ENCODE data around the gene WDR47. TPM values are rescaled to one million over a fixed set of nuclear protein-coding genes. Genes with fewer than 3 reads are reported as not detected.
"Not testable (repeated sequence)": the region's sequence is repeated elsewhere in the genome, so short reads cannot be mapped to it uniquely, and the experiment has no call there.

WDR47 gene
- total RNA-seq, 1 experiment from 2014 or later, result 6.4 TPM

- intact Hi-C loops (cut with micrococcal nuclease; ENCODE audit: unreplicated experiment), result no loop called here
- BruUV-seq (replicated peaks), result no TSS peak
Measured at GRCh38 chr1:109011335-109011734, 30.6 kb downstream of the WDR47 start.

GRCh38 chr1:108996622-108997021, 45.3 kb downstream of the WDR47 start:
- POLR2A ChIA-PET (ENCODE audit: unreplicated experiment); H3K9me3 ChIP-seq (ENCODE audit: insufficient read depth, low read depth); H3K27ac ChIP-seq; intact Hi-C loops (cut with micrococcal nuclease; ENCODE audit: unreplicated experiment); BruUV-seq (replicated peaks); H3K36me3 ChIP-seq (ENCODE audit: low read depth); H3K4me1 ChIP-seq (replicated peaks; ENCODE audit: insufficient read depth); H3K4me2 ChIP-seq; H3K9me2 ChIP-seq (ENCODE audit: insufficient read depth); H3F3A ChIP-seq (ENCODE audit: insufficient read depth, low read depth); H3K27me3 ChIP-seq (ENCODE audit: insufficient read depth, low read depth); H3K79me2 ChIP-seq (ENCODE audit: low read depth); H4K20me1 ChIP-seq (ENCODE audit: insufficient read depth); H2AFZ ChIP-seq; H3K4me3 ChIP-seq: not testable (repeated sequence)
- DNase-seq, result peak in 1 of 2 experiments; percentile 40
- CTCF ChIA-PET, result interaction anchor here (0.7 kb wide), 1 partner anchor 503 kb away, joined by 13 read pairs; no protein-coding TSS in a partner anchor

More at GRCh38 chr1:109011335-109011734, 30.6 kb downstream of the WDR47 start:
- ChIA-PET POLR2A (ENCODE audit: unreplicated experiment) (no interaction called here), CTCF (interaction anchor here (0.6 to 0.7 kb wide), 2 partner anchors 8 to 92 kb away, joined by 3 to 5 read pairs; no protein-coding TSS in a partner anchor)
- Histone ChIP-seq H3K9me3 (ENCODE audit: insufficient read depth, low read depth) (no peaks in the 10 kb centered on the region), H2AFZ (no peak overlapping the region), H3K36me3 (ENCODE audit: low read depth) (no peaks in the 10 kb centered on the region; the same call in 1 of the 2 replicates), H3K79me2 (ENCODE audit: low read depth) (no peaks in the 10 kb centered on the region), H3K4me3 (no peak overlapping the region), H3F3A (ENCODE audit: insufficient read depth, low read depth) (no peaks in the 10 kb centered on the region; the same call in 1 of the 2 replicates), H3K27ac (no peak overlapping the region), H3K4me2 (no peak overlapping the region), H3K4me1 (replicated peaks; ENCODE audit: insufficient read depth) (no peaks in the 10 kb centered on the region), H3K9me2 (ENCODE audit: insufficient read depth) (no peaks in the 10 kb centered on the region), H3K27me3 (ENCODE audit: insufficient read depth, low read depth) (no peaks in the 10 kb centered on the region), H4K20me1 (ENCODE audit: insufficient read depth) (no peaks in the 10 kb centered on the region)
- no peak for TF ChIP-seq EZH2 (IDR thresholded peaks at IDR 0.05; ENCODE audit: low read depth)
- no peak for DNase-seq

- H3K9me3 ChIP-seq (ENCODE audit: insufficient read depth, low read depth), result no peaks in the 10 kb centered on the region
- intact Hi-C loops (cut with micrococcal nuclease; ENCODE audit: unreplicated experiment), result no loop called here
- POLR2A ChIA-PET (ENCODE audit: unreplicated experiment), result no interaction called here
- H3K27ac ChIP-seq, result no peak overlapping the region
- H3K27me3 ChIP-seq (ENCODE audit: insufficient read depth, low read depth), result no peaks in the 10 kb centered on the region
- BruUV-seq (replicated peaks), result no TSS peak
- no peaks in the 10 kb centered on the region for H3K9me2 ChIP-seq (ENCODE audit: insufficient read depth)
- H2AFZ ChIP-seq, result no peak overlapping the region
- H3K4me1 ChIP-seq (replicated peaks; ENCODE audit: insufficient read depth), result no peaks in the 10 kb centered on the region
- CTCF ChIA-PET, result interaction anchor here (0.7 kb wide), 1 partner anchor 188 kb away, joined by 4 read pairs; no protein-coding TSS in a partner anchor
- peak in 1 of 2 experiments; percentile 26 for DNase-seq
- H3K4me2 ChIP-seq, result no peak overlapping the region
- H3K79me2 ChIP-seq (ENCODE audit: low read depth), result no peaks in the 10 kb centered on the region
- TF ChIP-seq CTCF (conservative IDR thresholded peaks at IDR 0.05) (no peak), EZH2 (IDR thresholded peaks at IDR 0.05; ENCODE audit: low read depth) (no peak)
- H4K20me1 ChIP-seq (ENCODE audit: insufficient read depth), result no peaks in the 10 kb centered on the region
- no peaks in the 10 kb centered on the region for H3K36me3 ChIP-seq (ENCODE audit: low read depth)
- no peak overlapping the region for H3K4me3 ChIP-seq
- H3F3A ChIP-seq (ENCODE audit: insufficient read depth, low read depth), result no peaks in the 10 kb centered on the region
Measured at GRCh38 chr1:108983114-108983513, 58.8 kb downstream of the WDR47 start.

- no peaks in the 10 kb centered on the region for H3K79me2 ChIP-seq (ENCODE audit: low read depth)
- H3K4me1 ChIP-seq (replicated peaks; ENCODE audit: insufficient read depth), result no peaks in the 10 kb centered on the region
- no peaks in the 10 kb centered on the region for H3K9me3 ChIP-seq (ENCODE audit: insufficient read depth, low read depth)
- no peaks in the 10 kb centered on the region for H3K9me2 ChIP-seq (ENCODE audit: insufficient read depth)
- H3K36me3 ChIP-seq (ENCODE audit: low read depth), result no peaks in the 10 kb centered on the region
- intact Hi-C loops (cut with micrococcal nuclease; ENCODE audit: unreplicated experiment), result no loop called here
- no peak overlapping the region for H3K27ac ChIP-seq
- H3F3A ChIP-seq (ENCODE audit: insufficient read depth, low read depth), result no peaks in the 10 kb centered on the region
- H3K4me2 ChIP-seq, result no peak overlapping the region
- POLR2A ChIA-PET (ENCODE audit: unreplicated experiment), result no interaction called here
- CTCF ChIA-PET, result no interaction called here
- H3K4me3 ChIP-seq, result no peak overlapping the region
- TF ChIP-seq CTCF (conservative IDR thresholded peaks at IDR 0.05) (no peak), EZH2 (IDR thresholded peaks at IDR 0.05; ENCODE audit: low read depth) (no peak)
- no peaks in the 10 kb centered on the region for H4K20me1 ChIP-seq (ENCODE audit: insufficient read depth)
- no TSS peak for BruUV-seq (replicated peaks)
- no peaks in the 10 kb centered on the region for H3K27me3 ChIP-seq (ENCODE audit: insufficient read depth, low read depth)
- no peak overlapping the region for H2AFZ ChIP-seq
- DNase-seq, result peak in 1 of 2 experiments; percentile 6
Measured at GRCh38 chr1:108976658-108977057, 65.2 kb downstream of the WDR47 start.

Measured in PC-9 (cell line).